NCI-H774 (cell line): ENCODE data around the gene RBM26.

Source experiments
- DNase-seq: peaks from one replicate; lab custom pipeline; 2025; lab: John Stamatoyannopoulos, UW

The RBM26 gene

DNA sequence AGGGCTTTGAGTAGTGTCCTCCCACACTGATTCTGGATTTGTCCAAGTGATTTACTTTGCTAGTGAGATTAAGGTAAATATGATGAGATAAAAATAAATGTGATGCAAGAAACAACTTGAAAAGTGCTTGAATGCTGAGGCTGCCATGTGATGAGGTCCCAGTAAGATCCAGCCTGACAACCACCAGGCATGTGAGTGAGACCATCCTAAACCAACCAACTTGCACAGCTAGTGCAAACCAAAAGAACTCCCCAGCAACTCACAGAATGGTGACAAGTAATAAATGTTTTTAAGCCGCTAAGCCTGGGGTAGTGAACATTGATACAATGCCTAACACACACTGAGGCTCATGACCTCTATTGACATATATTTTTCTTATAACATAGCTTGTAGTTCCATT lies 13.3 kb upstream of the RBM26 start:
- DNase-seq = no peak

DNA sequence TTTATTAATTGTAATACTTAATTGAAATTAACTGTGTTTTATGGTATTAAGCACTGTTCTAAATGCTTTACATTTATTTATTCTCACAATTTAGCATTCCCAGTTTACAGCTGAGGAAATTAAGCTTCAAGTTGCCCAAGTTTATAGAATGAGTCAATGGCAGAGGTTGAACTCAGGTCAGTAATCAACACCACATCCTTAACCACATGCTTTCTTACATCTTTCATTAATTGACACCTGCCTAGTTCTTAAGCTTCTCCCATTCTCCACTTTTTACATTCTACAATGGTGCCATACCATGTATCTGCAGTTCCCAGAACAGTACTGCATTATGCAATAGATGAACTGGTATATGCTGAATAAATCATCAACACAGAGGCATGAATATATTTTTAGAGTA lies 11.7 kb upstream of the RBM26 start:
- DNase-seq = no peak

DNA sequence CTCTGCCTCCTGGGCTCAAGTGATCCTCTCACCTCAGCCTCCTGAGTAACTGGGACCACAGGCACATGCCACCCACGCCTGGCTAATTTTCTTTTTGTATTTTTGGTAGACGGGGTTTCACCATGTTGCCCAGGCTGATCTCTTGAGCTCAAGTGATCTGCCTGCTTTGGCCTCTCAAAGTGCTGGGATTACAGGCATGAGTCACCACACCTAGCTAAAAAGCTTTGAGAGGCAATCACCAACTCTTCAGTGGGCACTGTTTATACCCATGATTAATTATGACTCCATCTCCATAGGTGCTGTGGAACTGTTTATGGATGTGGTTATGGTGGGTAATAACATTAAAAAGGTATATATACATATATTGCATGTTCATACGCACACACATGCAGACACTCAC lies 7.5 kb upstream of the RBM26 start:
- DNase-seq = no peak

DNA sequence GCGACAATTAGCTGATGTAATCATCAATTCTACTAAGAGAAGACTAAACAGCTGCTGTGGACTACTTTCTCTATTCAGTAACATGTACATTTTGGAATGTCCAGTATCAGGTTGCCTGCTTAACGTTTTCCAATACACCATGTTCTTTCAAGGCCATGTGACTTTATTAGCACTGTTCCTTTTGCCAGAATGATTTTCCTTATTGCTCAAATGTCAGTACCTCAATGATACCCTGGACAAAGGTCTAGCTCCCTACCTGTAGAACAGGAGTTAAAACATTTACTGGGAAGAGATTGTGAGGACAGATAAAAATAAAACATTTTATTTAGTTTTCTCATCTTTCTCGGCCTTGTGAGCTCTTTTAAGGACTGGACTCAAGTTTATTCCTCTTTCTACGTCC lies 3.8 kb upstream of the RBM26 start:
- DNase-seq = no peak

DNA sequence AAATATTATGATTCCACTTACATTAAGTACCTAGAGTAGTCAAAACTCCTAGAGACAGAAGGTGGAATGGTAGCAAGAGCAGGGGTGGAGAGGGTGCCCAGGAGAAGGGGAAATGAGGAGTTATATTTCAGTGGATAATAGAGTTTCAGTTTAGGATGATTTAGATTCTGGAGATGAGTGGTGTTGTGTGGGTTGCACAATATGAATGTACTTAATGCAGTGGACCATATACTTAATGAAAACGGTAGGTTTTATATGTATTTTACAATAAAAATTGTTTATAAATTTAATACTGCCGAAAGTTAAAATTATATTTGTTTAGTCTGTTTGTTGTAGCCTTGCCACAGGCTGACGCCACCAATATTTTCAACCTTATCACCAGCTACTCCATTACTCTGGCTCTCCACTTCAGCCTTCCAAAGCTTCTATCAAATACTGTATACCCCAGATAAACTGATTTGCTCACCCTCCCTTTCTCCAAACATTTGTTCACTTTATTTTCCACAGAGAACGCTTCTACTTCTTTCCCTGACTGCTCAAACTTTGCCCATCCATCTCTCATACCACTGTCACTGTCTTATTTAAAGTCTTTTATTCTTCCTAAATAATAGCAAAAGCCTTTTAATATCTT lies 1.4 kb upstream of the RBM26 start:
- DNase-seq = no peak

DNA sequence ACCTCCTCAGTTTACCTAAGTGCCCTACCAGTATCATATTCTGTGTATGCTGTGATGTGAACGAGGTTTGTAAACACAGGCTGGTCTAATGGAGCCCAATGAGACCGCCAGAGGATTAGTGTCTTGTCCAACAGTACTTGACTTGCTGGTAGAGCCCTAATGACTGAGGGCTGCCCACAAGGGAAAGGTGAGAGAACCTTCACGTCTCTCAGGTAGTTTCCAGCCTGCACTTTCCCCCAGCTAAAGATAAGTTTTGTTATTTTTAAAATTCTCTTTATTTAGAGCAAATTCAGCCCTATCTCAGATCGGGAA lies 498 bp upstream of the RBM26 start:
- no peak for DNase-seq

DNA sequence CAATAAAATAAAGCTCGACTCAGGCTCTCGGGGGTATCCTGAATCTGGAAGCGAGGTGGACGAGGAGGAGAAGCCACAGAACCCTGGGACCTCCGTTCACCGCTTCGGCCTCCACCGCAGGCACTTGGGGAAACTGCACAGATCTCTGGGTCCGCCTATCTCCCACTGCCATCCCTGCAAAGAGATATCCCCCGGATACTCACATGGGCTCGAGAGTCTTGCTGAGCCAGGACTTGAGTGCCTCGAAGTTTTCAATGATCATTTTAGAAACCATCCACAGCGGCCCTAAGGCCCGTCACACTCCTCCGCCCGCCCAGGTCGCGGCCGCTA lies 589 bp downstream of the RBM26 start:
- DNase-seq = no peak

DNA sequence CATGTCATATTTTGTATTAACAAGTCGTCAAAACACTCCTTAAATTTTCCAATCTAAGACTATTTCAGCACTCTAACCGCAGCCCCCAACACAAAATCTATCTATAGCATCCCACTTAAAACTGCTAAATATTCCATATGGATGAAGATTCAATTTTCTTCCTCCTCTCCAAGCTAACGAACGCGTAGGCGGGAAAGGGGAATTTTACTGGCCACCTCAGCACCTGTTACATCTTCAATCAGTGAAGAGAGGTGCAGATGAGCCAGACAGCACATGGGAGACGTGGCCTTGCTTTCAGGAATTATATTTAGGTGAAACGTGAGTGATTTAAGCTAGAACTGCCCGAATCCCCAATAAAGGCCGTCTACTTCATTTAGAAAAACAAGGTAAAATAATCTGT lies 1.1 kb downstream of the RBM26 start:
- DNase-seq = no peak

DNA sequence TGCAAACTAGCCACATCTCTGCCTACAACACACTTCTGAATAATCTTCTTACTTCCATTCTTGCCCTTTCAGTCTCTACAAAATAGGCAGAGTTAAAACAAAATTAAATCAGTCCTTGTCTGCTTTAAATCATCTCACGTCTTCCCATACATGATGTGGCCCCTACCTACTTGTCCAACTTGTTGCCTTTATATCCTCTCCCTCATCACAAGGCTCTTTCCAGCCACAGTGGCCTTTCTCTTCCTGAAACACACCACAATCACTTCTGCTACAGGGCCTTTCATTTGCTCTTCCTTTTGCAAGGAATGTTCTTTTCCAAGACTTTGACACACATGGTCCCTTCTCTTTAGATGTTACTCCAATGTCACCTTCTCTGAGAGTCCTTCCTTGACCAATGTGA lies 1.7 kb downstream of the RBM26 start:
- DNase-seq = no peak

DNA sequence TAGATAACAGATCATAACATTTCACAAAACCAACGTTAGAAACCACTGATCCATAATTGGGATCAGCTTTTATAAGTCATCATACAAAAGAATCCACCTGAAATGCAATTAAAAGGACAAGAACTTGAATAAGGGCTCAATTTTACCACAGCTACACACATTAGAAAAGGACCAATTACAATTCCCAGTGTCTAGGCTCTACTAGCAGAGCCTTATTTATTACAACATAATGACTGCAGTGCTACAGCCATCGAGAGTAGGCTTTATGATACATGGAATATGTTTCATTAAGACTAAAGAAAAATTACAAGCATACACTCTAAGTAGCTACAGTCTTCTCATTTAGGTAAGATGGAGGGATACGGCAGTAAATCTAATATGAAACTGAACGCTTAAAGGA lies 2.9 kb downstream of the RBM26 start:
- DNase-seq = no peak

DNA sequence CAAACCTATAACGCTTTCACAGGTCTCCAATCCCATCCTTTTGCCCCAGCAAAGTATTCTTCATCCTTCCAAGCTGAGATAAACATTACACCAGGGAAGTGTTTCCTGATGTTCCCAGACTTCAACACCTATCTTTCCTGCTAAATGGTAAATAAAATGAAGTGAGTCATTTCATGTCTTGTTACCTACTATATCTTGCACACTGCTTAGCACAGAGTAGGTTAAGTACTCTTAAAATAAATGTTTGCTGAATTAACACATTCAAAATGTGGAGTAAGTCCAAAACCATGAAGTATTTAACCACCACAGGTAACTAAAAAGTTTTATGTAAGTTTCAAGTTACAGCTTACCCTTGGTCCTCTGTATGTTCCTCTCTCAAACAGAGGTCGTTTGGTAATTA lies 3.4 kb downstream of the RBM26 start:
- no peak for DNase-seq

DNA sequence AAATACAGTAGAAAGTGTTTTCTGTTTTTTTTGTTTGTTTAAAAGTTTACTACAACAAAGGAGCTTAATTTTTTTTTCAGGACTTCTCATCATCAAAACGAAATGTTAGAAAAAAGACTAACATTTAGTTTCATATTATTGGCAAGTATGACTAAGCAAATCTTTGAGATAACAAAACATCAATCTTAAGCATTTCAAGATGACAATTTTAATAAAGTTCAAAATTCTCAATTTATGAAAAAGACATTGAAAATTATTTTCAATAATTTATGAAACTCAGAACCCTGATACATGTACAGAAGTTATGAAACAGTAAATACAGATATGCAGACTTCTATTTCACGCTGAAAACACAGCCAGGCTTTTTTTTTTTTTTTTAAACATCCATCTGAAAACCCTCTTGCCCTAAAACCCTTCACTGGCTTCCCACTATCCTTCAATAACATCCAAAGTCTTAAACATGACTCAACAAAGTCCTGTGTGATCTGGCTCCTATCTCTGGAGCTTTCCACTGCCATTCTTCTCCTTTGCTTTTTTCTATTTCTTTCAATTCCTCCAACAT lies 3.9 kb downstream of the RBM26 start:
- DNase-seq = no peak

DNA sequence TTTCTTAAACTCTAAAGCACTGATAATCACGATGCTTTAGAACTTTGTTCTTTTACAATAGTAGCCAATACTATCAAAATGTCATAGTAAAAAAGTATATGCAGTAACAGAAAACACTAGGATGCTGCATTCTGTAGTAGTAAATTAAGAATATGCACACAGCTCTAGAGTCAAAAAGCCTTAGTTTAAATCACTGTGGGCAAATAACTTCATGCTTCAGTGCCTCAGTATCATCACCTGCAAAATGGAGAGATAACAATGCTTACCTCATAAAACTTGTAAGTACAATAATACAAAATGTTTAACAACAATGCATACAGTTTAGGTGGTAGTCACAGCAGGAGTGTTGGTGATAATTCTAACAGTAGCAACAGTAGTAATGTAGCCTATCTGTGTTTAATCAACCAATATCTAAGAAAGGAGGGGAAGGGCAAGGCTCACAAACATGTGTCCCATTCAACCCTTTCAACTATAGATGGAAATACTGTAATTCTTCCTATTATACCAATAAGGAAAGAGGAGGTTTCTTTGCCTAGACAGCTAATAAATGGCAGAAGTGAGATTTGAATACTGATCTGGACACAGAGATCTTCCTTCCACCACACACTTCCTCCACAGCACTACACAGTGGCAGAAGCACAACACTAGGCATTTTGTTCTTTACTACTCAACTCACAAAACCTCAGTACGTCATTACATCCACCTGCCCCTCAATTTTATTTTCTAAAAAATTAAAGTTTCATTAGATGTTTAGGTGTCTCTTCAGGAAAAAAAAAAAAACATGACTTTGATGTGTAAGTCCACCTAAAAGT lies 4.6 kb downstream of the RBM26 start:
- DNase-seq = no peak

DNA sequence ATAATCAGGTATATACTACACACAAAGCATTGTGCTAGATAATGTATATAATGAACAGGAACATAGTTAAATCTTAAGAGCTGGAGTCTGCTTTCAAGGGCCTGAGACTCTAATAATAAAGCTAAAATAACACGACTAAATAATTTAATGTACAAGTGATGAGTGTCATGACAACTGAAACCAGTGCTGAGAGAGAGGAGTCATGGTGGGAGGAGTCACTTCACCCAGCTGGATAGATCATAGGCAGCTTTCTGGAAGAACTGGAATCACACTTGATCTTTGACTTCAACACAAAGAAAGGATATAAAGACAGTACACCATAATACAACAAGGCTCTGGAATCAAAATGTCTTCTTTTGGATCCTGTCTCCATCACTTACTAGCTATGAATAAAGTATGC lies 7.1 kb downstream of the RBM26 start:
- DNase-seq = no peak

DNA sequence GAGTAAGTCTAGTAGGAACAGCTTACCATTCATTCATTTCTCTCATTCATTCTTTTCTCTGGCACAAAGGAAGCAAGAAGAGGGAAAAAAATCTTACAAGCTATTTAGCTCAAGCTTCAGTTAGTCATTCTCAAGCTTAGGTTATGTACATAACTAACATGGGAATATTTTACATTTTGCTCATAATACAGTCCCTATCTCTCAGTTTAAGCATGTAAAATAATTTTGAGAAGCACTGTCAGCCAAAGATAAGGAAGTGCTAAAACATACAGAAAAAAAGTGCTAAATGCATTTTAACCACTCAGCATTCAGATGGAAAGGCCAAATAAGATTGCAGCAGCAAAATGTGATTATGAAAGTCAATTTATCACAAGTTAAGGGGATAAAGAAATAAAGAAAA lies 7.9 kb downstream of the RBM26 start:
- no peak for DNase-seq

DNA sequence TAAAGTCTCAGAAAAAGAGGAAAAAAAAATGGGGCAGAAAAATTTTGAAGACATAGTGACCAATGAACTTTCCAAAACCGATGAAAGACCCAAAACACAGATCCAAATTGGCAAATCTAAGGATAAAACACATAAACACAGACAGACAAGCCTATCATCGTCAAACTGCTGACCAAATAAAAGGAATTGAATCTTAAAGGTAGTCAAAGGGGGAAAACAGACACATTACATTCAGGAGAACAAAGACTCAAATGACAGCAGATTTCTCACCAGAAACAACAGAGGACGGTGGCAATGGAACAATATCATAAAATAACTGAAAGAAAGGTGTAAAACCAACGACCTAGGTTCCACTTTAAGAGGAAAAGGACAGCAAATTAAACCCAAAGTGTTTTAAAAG lies 10.2 kb downstream of the RBM26 start:
- DNase-seq = no peak

DNA sequence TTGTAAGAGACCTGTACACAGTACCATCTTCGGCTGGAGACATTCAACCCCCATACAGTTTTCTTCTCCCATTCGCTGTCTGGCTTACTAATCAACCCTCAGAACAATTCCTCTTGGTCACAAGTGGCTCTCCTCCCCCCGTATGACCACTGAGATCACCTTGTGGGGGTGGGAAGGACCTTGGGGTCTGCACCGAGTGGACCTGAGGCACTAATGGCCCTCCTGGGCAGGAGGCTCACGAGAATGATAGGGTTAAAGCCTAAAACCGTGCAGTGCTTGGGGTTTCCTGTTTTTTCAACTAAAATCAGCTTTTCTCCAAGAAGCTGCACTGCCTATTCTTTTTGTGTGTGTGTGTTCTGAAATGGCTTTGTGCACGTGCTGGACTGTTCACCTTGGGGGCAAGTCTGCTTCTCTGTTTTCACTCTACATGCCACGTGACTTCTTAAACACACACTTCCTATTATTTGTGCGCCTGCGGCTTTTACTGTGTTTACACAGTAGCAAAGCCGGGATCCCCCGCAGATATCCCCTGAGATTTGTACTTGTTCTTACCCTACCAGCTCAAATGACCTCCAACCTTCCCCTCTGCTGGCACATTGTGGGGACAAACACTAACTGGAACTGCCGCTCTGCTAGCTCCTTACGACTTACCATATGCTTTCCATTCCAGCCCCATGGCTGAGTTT lies 12.3 kb downstream of the RBM26 start:
- no peak for DNase-seq

DNA sequence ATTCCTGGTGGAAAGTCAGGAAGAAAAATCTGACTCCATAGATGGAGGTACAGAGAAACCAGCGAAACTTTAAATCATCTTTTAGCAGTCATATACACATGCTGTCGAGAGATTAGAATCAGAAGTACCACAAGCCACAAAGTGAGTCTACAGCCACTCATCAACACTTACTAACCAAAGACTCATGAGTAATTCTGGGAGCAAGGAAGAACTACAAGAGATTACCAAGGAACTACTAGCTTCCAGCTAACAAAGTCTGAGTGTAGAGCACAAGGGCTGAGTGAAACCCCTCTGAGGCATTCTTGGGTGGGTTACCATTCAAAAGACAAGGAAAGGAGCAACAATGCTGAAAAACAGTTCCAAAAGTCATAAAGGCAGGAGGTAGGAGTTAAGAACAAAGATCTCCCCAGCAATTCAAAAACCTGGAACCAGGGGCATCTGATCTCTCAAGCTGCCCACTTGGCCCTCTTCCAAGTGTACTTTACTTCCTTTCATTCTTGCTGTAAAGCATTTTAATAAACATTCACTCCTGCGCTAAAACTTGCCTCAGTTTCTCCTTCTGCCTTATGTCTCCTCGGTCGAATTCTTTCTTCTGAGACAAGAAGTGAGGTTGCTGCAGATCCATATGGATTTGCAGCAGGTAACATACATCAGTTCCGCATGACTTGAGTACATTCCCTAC lies 13.0 kb downstream of the RBM26 start:
- no peak for DNase-seq

DNA sequence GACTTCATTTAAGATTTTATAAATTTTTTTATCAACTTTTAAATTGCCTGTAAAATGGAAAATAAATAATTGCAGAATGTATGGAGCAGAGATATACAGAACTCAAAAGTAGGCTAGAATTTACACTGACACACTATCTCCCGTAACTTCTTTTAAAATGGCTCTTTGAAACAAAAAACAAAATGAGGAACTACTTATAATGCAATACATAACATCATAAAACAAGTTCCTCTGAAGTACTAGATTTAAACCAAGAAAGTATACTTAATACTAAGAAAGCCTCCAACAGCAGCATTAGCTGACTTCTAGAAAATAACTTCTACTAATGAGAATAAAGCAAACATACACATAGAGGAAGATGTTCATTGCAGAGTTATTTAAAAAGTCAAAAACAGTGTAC lies 17.0 kb downstream of the RBM26 start:
- DNase-seq = no peak

DNA sequence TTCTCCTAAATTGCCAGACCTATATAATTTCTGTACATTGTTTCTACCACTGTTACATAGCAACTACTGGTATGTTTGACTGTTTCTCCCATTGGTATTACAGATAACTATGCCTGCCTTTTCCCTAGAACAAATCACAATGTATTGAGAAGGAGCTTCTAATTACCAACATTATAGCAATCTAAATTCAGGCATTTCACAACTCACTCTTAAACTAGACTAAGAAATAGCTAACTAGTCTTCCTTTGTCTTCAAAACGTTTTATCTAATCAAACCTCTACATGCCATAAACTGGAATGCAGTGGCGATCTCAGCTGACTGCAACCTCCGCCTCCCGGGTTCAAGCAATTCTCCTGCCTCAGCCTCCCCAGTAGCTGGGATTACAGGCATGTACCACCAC lies 18.2 kb downstream of the RBM26 start:
- no peak for DNase-seq

DNA sequence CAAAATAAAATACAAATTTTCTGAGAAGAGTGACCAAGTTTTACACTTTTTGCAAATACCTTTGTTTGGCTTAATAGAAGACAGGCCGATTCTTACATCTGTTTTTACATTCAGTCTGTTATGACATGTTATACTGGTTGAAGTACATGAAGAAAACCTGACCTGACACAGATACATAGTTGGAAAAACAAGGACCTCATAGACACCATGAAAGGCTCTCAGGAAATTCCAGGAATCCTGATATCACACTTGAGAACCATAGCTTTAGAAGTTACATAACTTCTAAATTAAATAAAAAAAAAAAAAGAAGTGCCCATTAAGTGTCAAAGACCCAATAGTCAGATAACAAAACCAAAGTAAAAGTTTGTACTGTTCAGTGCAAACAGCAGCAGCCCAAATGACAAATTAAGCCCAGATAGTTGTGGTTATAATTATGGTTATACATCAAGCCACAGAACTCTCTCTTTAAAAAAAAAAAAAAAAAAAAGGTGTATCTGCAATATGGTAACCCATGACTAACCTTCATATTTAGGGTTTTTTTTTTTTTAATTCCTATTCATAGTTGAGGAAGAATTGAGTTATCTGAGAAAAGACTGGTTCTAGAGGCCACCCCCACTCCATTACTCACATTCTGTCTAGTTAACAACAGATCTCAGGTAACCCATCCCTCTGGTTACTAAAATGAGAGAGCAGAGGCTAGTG lies 19.8 kb downstream of the RBM26 start:
- DNase-seq = no peak

DNA sequence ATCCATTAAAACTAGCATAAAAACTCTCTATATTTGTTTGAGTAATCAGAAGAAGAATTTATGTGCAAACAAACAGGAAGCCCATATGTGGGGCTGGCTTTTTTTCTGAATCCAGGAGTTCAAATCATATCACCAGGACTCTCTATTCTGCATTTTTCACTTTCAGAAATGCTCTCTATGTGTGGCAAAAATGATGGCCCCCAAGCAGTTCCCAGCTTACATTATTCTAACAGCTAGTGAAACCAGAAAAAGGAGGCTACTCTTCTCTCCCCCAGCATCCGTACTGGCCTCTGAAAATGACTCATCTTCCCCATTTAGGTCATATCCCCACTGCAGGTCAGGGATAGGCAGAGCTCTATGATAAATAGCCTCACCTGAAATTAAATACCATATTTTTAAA lies 20.4 kb downstream of the RBM26 start:
- DNase-seq = no peak
